Measurements from ENCODE around the gene NACC2.

Gene NACC2

GRCh38 chr9:135976944-135977343 is 118.1 kb downstream of the NACC2 start (continued):
- TF ChIP-seq, protein P1, sequence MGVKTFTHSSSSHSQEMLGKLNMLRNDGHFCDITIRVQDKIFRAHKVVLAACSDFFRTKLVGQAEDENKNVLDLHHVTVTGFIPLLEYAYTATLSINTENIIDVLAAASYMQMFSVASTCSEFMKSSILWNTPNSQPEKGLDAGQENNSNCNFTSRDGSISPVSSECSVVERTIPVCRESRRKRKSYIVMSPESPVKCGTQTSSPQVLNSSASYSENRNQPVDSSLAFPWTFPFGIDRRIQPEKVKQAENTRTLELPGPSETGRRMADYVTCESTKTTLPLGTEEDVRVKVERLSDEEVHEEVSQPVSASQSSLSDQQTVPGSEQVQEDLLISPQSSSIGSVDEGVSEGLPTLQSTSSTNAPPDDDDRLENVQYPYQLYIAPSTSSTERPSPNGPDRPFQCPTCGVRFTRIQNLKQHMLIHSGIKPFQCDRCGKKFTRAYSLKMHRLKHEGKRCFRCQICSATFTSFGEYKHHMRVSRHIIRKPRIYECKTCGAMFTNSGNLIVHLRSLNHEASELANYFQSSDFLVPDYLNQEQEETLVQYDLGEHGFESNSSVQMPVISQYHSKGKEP (tag by site-specific recombination; IDR thresholded peaks at IDR 0.05): no peak

DNA sequence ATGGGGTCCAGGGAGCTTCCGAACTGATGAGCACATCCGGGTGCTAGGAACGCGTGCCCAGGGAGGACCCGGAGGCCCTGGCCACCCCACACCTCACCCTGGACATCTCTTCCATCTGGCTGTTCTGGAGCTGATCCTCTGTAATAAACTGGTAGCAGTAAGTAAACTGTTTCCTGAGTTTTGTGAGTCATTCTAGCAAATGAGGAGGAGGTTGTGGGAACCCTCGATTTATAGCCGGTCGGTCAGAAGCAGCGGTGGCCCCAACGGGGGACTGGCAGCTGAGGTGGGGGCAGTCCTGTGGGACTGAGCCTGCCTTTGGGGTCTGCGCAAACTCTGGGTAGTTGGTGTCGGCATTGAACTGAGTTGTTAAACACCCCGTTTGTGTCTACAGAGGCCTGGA is 118.6 kb downstream of the NACC2 start:
- H3K4me1 ChIP-seq (ENCODE audit: control insufficient read depth, insufficient read depth, low read length): no peaks in the 10 kb centered on the region
- H3K36me3 ChIP-seq (ENCODE audit: control insufficient read depth in 2 of 2, insufficient read depth in 1 of 2, low read length in 2 of 2): no peaks in the 10 kb centered on the region
- H3K4me3 ChIP-seq (ENCODE audit: low read depth, low read length): no peak overlapping the region
- CTCF ChIA-PET: interaction anchor here (0.7 to 1.2 kb wide), 5 partner anchors 9 to 179 kb away, joined by 3 to 5 read pairs (median 3); no protein-coding TSS in a partner anchor
- H3K9me3 ChIP-seq (ENCODE audit: control insufficient read depth, insufficient read depth, low read depth, low read length): no peaks in the 10 kb centered on the region
- TF ChIP-seq ZBTB8A (tag by site-specific recombination; IDR thresholded peaks at IDR 0.05): no peak
- peak; percentile 16; the same call in 1 of the 2 replicates for TF ChIP-seq ZNF600 (tag by site-specific recombination; IDR thresholded peaks at IDR 0.05)
- POLR2A ChIA-PET: interaction anchor here (1.3 kb wide), 1 partner anchor 9 kb away, joined by 3 read pairs; no protein-coding TSS in a partner anchor
- no peak overlapping the region for H3K27ac ChIP-seq (ENCODE audit: extremely low read depth, low read depth, low read length)

DNA sequence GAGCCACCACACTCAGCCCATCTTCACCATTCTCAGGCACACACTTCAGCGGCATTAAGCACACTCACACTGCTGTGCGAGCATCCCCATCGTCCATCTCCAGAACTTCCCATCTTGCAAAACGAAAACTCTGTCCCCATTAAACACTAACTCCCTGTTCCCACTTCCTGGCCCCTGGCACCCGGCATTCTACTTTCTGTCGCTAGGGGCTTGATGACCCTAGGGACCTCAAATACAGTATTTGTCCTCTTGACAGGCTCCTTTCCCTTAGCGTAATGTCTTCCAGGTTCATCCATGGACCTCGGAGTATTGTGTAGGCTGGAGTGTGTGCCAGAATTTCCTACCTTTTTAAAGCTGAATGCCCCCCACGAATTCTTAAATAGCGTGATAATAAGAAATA is 119.3 kb downstream of the NACC2 start:
- H3K36me3 ChIP-seq (ENCODE audit: control insufficient read depth in 2 of 2, insufficient read depth in 1 of 2, low read length in 2 of 2): no peaks in the 10 kb centered on the region
- CTCF ChIA-PET: interaction anchor here (0.7 to 1.2 kb wide), 5 partner anchors 8 to 178 kb away, joined by 3 to 5 read pairs (median 3); no protein-coding TSS in a partner anchor
- no peak overlapping the region for H3K27ac ChIP-seq (ENCODE audit: extremely low read depth, low read depth, low read length)
- H3K9me3 ChIP-seq (ENCODE audit: control insufficient read depth, insufficient read depth, low read depth, low read length): no peaks in the 10 kb centered on the region
- H3K4me1 ChIP-seq (ENCODE audit: control insufficient read depth, insufficient read depth, low read length): no peaks in the 10 kb centered on the region
- no peak overlapping the region for H3K4me3 ChIP-seq (ENCODE audit: low read depth, low read length)
- POLR2A ChIA-PET: interaction anchor here (0.5 to 1.3 kb wide), 2 partner anchors 8 to 309 kb away, joined by 3 read pairs; no protein-coding TSS in a partner anchor
- TF ChIP-seq ZNF707 (tag by site-specific recombination; IDR thresholded peaks at IDR 0.05): no peak
- TF ChIP-seq SCRT1 (tag by site-specific recombination; IDR thresholded peaks at IDR 0.05; ENCODE audit: borderline replicate concordance): no peak
- no peak for TF ChIP-seq PRDM10 (tag by site-specific recombination; IDR thresholded peaks at IDR 0.05)
- TF ChIP-seq GLIS1 (tag by site-specific recombination; IDR thresholded peaks at IDR 0.05): no peak
- TF ChIP-seq ZNF433 (tag by site-specific recombination; IDR thresholded peaks at IDR 0.05; ENCODE audit: low read depth): no peak
- TF ChIP-seq ZNF785 (tag by site-specific recombination; IDR thresholded peaks at IDR 0.05): no peak
- no peak for TF ChIP-seq ZFHX2 (tag by site-specific recombination; conservative IDR thresholded peaks at IDR 0.05)
- TF ChIP-seq SP2 (tag by site-specific recombination; IDR thresholded peaks at IDR 0.05): no peak
- TF ChIP-seq ZNF518A (tag by site-specific recombination; conservative IDR thresholded peaks at IDR 0.05; ENCODE audit: low read depth): no peak
- no peak for TF ChIP-seq ZNF146 (tag by site-specific recombination; IDR thresholded peaks at IDR 0.05)
- TF ChIP-seq ZNF274 (IDR thresholded peaks at IDR 0.05; ENCODE audit: low read length): no peak
- TF ChIP-seq ZNF274 (tag by site-specific recombination; IDR thresholded peaks at IDR 0.05; ENCODE audit: borderline replicate concordance): no peak
- TF ChIP-seq ZNF302 (tag by site-specific recombination; IDR thresholded peaks at IDR 0.05; ENCODE audit: low read depth): no peak
- no peak for TF ChIP-seq ZBTB26 (tag by site-specific recombination; optimal IDR thresholded peaks at IDR 0.05)
- no peak for TF ChIP-seq ZNF660 (tag by site-specific recombination; IDR thresholded peaks at IDR 0.05)
- TF ChIP-seq ZFP37 (tag by site-specific recombination; IDR thresholded peaks at IDR 0.05): no peak

Data from HEK293 (cell line).